ENCODE data around the gene C4BPB.
"Not testable (repeated sequence)": the region's sequence is repeated elsewhere in the genome, so short reads cannot be mapped to it uniquely, and the experiment has no call there.

Gene C4BPB, protein sequence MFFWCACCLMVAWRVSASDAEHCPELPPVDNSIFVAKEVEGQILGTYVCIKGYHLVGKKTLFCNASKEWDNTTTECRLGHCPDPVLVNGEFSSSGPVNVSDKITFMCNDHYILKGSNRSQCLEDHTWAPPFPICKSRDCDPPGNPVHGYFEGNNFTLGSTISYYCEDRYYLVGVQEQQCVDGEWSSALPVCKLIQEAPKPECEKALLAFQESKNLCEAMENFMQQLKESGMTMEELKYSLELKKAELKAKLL

DNA sequence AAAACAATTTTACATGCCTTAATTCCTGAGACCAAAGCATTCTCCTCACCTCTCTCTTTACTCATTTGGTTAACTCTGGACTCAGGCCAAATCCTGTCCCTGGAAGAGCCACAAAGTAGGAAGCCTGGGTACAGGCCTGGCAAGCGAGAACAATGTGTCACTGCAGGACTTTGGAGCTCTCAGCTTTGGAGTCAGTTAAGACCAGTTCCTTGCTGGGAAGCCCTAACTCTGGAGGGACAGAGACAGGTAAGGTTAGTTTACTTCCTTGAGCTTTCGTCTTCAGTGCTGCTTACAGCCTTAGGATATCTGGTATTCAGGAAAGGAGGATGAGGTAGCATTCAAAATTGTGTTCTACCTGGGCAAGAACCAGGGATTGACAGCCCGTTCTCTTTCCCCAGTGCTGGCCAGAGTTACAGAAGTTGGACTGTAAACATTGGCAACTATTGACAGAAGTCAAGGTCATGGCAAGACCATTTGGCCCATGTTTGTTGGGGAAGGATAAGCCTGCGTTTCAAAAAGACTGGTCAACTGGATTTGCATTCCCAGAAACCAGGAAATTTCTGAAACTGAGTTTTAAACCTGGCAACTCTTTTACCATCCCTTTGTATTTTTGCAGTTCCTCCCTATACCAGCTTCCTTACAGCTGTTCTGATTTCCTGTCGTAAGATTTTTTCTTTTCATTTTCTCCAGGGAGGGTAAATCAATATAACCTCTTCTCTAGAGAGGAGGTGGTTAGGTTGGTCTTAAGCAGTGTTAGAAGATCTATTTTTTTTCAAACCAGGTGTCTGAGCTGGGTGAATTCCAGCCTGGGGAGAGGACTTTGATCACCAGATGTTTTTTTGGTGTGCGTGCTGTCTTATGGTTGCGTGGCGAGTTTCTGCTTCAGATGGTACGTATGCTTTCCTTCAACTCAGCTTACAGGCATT is at the start of gene C4BPB:
C4BPB (plus strand) TSS at position 160 of the 926 bp plus-strand sequence; CDS start at position 832, 672 bp downstream.
- no peaks in the 10 kb centered on the region for H3K9me3 ChIP-seq (ENCODE audit: insufficient read depth, low read length)
- no peak within 1 kb of the TSS for H3K4me3 ChIP-seq (ENCODE audit: insufficient read length, low read depth)
- no peak for DNase-seq (ENCODE audit: low read depth, low spot score)
- TF ChIP-seq ZNF274 (IDR thresholded peaks at IDR 0.05; ENCODE audit: low read depth, low read length) (no peak), YY1 (IDR thresholded peaks at IDR 0.05; ENCODE audit: insufficient read depth, insufficient read length) (no peak), SUZ12 (IDR thresholded peaks at IDR 0.05; ENCODE audit: extremely low read depth, insufficient read depth, insufficient read length) (no peak)
- no peaks in the 10 kb centered on the region for H3K27me3 ChIP-seq (ENCODE audit: insufficient read depth, insufficient read length)
- H3K9ac ChIP-seq (ENCODE audit: insufficient read length, low read depth) = no peak within 1 kb of the TSS
- H3K4me1 ChIP-seq (ENCODE audit: insufficient read depth, insufficient read length) = no peaks in the 10 kb centered on the region
- no peaks in the 10 kb centered on the region for H3K36me3 ChIP-seq (ENCODE audit: insufficient read depth, insufficient read length, low read length)

GRCh38 chr1:207039380-207040180 is 49.1 kb upstream of the C4BPB start:
- Histone ChIP-seq H3K9ac (ENCODE audit: insufficient read length, low read depth) (no peak overlapping the region), H3K4me1 (ENCODE audit: insufficient read depth, insufficient read length) (no peaks in the 10 kb centered on the region)
- TF ChIP-seq ZNF274 (IDR thresholded peaks at IDR 0.05; ENCODE audit: low read depth, low read length) = no peak
- no peak for TF ChIP-seq YY1 (IDR thresholded peaks at IDR 0.05; ENCODE audit: insufficient read depth, insufficient read length)
- no peak for TF ChIP-seq SUZ12 (IDR thresholded peaks at IDR 0.05; ENCODE audit: extremely low read depth, insufficient read depth, insufficient read length)

DNA sequence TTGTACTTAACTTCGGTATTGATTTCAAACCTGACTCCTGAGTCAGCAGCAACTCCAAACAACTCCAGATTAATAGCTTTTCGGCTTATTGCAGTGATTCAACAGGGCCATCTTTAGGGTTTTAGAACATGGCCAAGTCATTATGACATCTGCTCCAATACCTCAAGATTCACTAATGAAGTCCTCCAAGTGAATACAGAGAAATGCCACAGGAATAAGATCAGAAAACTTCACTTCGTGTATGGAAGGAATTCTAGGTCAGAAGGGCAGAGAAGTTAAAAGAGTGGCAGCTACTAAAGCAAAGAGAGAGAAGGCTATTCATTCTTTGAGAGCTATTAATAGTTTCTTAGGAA is 48.5 kb upstream of the C4BPB start:
- Histone ChIP-seq H3K4me3 (ENCODE audit: insufficient read length, low read depth) (no peak overlapping the region), H3K36me3 (ENCODE audit: insufficient read depth, insufficient read length, low read length) (peaks cover under 1% of the 10 kb centered on the region), H3K4me1 (ENCODE audit: insufficient read depth, insufficient read length) (no peaks in the 10 kb centered on the region), H3K9ac (ENCODE audit: insufficient read length, low read depth) (no peak overlapping the region), H3K9me3 (ENCODE audit: insufficient read depth, low read length) (no peaks in the 10 kb centered on the region), H3K27me3 (ENCODE audit: insufficient read depth, insufficient read length) (no peaks in the 10 kb centered on the region)
- DNase-seq (ENCODE audit: low read depth, low spot score) = no peak
- TF ChIP-seq ZNF274 (IDR thresholded peaks at IDR 0.05; ENCODE audit: low read depth, low read length) (no peak), YY1 (IDR thresholded peaks at IDR 0.05; ENCODE audit: insufficient read depth, insufficient read length) (no peak), SUZ12 (IDR thresholded peaks at IDR 0.05; ENCODE audit: extremely low read depth, insufficient read depth, insufficient read length) (no peak)

More at GRCh38 chr1:207039380-207040180, 49.1 kb upstream of the C4BPB start:
- H3K36me3 ChIP-seq (ENCODE audit: insufficient read depth, insufficient read length, low read length) = no peaks in the 10 kb centered on the region
- DNase-seq (ENCODE audit: low read depth, low spot score) = no peak
- no peak overlapping the region for H3K4me3 ChIP-seq (ENCODE audit: insufficient read length, low read depth)
- no peaks in the 10 kb centered on the region for H3K9me3 ChIP-seq (ENCODE audit: insufficient read depth, low read length)
- no peaks in the 10 kb centered on the region for H3K27me3 ChIP-seq (ENCODE audit: insufficient read depth, insufficient read length)

DNA sequence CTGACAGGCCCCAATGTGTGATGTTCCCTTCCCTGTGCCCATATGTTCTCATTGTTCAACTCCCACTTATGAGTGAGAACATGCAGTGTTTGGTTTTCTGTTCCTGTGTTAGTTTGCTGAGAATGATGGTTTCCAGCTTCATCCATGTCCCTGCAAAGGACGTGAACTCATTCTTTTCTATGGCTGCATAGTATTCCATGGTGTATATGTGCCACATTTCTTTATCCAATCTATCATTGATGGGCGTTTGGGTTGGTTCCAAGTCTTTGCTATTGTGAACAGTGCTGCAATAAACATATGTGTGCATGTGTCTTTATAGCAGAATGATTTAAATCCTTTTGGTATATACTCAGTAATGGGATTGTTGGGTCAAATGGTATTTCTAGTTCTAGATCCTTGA is 47.3 kb upstream of the C4BPB start:
- not testable (repeated sequence) for H3K4me1 ChIP-seq (ENCODE audit: insufficient read depth, insufficient read length); H3K27me3 ChIP-seq (ENCODE audit: insufficient read depth, insufficient read length); H3K9me3 ChIP-seq (ENCODE audit: insufficient read depth, low read length); H3K4me3 ChIP-seq (ENCODE audit: insufficient read length, low read depth); H3K9ac ChIP-seq (ENCODE audit: insufficient read length, low read depth); DNase-seq (ENCODE audit: low read depth, low spot score); H3K36me3 ChIP-seq (ENCODE audit: insufficient read depth, insufficient read length, low read length)

DNA sequence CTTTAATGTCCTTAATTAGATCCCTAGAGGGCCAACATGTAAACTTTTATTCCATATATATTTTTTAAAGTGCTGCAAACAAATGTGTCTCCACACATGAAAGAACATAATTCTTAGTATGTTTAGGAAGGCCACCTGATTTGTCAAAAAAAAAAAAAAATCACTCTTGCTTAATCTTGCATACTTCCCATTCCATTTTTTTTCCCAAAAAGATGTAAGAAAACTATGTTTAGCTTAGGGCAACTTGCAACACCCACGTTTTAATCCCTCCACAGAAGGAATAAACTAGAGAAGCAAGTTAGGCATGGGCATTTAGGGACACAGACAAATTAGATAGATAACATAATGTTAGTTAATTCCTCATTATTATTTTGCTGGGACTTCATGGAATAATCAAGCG is 43.2 kb upstream of the C4BPB start:
- DNase-seq (ENCODE audit: low read depth, low spot score) = no peak
- Histone ChIP-seq H3K4me1 (ENCODE audit: insufficient read depth, insufficient read length) (peaks cover 2% of the 10 kb centered on the region), H3K4me3 (ENCODE audit: insufficient read length, low read depth) (no peak overlapping the region), H3K9ac (ENCODE audit: insufficient read length, low read depth) (no peak overlapping the region), H3K9me3 (ENCODE audit: insufficient read depth, low read length) (no peaks in the 10 kb centered on the region), H3K36me3 (ENCODE audit: insufficient read depth, insufficient read length, low read length) (peaks cover 39% of the 10 kb centered on the region), H3K27me3 (ENCODE audit: insufficient read depth, insufficient read length) (no peaks in the 10 kb centered on the region)
- no peak for TF ChIP-seq SUZ12 (IDR thresholded peaks at IDR 0.05; ENCODE audit: extremely low read depth, insufficient read depth, insufficient read length)
- no peak for TF ChIP-seq ZNF274 (IDR thresholded peaks at IDR 0.05; ENCODE audit: low read depth, low read length)
- no peak for TF ChIP-seq YY1 (IDR thresholded peaks at IDR 0.05; ENCODE audit: insufficient read depth, insufficient read length)

DNA sequence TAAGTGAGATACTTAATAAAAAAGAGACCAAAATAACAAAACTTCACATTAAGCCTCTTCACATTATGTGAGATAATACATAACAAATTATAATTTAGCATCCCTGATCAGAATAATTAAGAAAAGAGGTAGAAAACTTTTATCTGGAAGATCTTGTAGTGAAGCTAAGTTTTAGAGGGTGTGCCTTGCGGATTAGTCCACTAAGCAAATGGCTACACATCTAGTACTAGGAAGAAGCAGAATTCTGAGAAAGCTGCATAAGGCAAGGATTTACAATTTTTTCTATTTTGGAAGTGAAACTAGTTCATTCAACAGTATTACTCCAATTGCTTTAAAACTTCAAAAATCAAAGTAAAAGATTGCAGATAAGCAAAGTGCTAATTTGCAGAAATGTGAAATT is 41.2 kb upstream of the C4BPB start:
- no peak overlapping the region for H3K4me3 ChIP-seq (ENCODE audit: insufficient read length, low read depth)

GRCh38 chr1:207048041-207048440 is 40.6 kb upstream of the C4BPB start:
- Histone ChIP-seq H3K36me3 (ENCODE audit: insufficient read depth, insufficient read length, low read length) (peaks cover 39% of the 10 kb centered on the region), H3K4me3 (ENCODE audit: insufficient read length, low read depth) (no peak overlapping the region), H3K4me1 (ENCODE audit: insufficient read depth, insufficient read length) (peaks cover 2% of the 10 kb centered on the region), H3K9ac (ENCODE audit: insufficient read length, low read depth) (no peak overlapping the region), H3K27me3 (ENCODE audit: insufficient read depth, insufficient read length) (no peaks in the 10 kb centered on the region), H3K9me3 (ENCODE audit: insufficient read depth, low read length) (no peaks in the 10 kb centered on the region)
- TF ChIP-seq YY1 (IDR thresholded peaks at IDR 0.05; ENCODE audit: insufficient read depth, insufficient read length) (no peak), ZNF274 (IDR thresholded peaks at IDR 0.05; ENCODE audit: low read depth, low read length) (no peak), SUZ12 (IDR thresholded peaks at IDR 0.05; ENCODE audit: extremely low read depth, insufficient read depth, insufficient read length) (no peak)
- no peak for DNase-seq (ENCODE audit: low read depth, low spot score)

More for the DNA sequence above, 41.2 kb upstream of the C4BPB start:
- Histone ChIP-seq H3K27me3 (ENCODE audit: insufficient read depth, insufficient read length) (no peaks in the 10 kb centered on the region), H3K9me3 (ENCODE audit: insufficient read depth, low read length) (no peaks in the 10 kb centered on the region), H3K36me3 (ENCODE audit: insufficient read depth, insufficient read length, low read length) (peaks cover 39% of the 10 kb centered on the region), H3K9ac (ENCODE audit: insufficient read length, low read depth) (peak overlapping the region; percentile 14), H3K4me1 (ENCODE audit: insufficient read depth, insufficient read length) (peaks cover 2% of the 10 kb centered on the region)
- DNase-seq (ENCODE audit: low read depth, low spot score) = no peak
- TF ChIP-seq SUZ12 (IDR thresholded peaks at IDR 0.05; ENCODE audit: extremely low read depth, insufficient read depth, insufficient read length) (no peak), ZNF274 (IDR thresholded peaks at IDR 0.05; ENCODE audit: low read depth, low read length) (no peak), YY1 (IDR thresholded peaks at IDR 0.05; ENCODE audit: insufficient read depth, insufficient read length) (no peak)
